OCI-LY3 (cell line): ENCODE results near the gene CEACAM8.
"Not testable (repeated sequence)": the region's sequence is repeated elsewhere in the genome, so short reads cannot be mapped to it uniquely, and the experiment has no call there.

Source experiments
- CTCF ChIP-seq: fragments of 200-600, 300-600 bp; sonication (generic); IDR thresholded peaks from 2 replicates; pipeline ENCODE4 v1.5.1; 2014; ENCODE audit warnings: antibody characterized with exemption, low read length, low read depth
- EZH2phosphoT487 ChIP-seq: fragments of 200-600 bp; shearing (Covaris generic); IDR thresholded peaks from 2 replicates; pipeline ENCODE4 v1.6.1; 2018; ENCODE audit warnings: antibody characterized with exemption, mixed run types, low read depth

GRCh38 chr19:42549067-42549466, 45.7 kb downstream of the CEACAM8 start:
- TF ChIP-seq CTCF, EZH2phosphoT487: not testable (repeated sequence)
